ENCODE data around the gene PMEPA1. TPM values are rescaled to one million over a fixed set of nuclear protein-coding genes. Genes with fewer than 3 reads are reported as not detected.

The PMEPA1 gene
- total and polyA plus RNA-seq, 2 experiments from 2014 or later: 7.3 to 15.4 TPM

GRCh38 chr20:57756921-57757320 lies 47.1 kb upstream of the PMEPA1 start (continued):
- TF ChIP-seq ETS1 (IDR thresholded peaks at IDR 0.05) (no peak), EZH2 (IDR thresholded peaks at IDR 0.05; ENCODE audit: low read depth, unreplicated experiment) (no peak), ZNF331 (CRISPR knock-in tag; IDR thresholded peaks at IDR 0.05; ENCODE audit: low read depth) (no peak), STAT1 (IDR thresholded peaks at IDR 0.05; ENCODE audit: unreplicated experiment) (no peak), EZH2phosphoT487 (IDR thresholded peaks at IDR 0.05; ENCODE audit: unreplicated experiment) (no peak), CREB1 (CRISPR knock-in tag; IDR thresholded peaks at IDR 0.05; ENCODE audit: low read depth) (no peak), NANOG (IDR thresholded peaks at IDR 0.05; ENCODE audit: borderline replicate concordance) (no peak), POLR2AphosphoS5 (IDR thresholded peaks at IDR 0.05; ENCODE audit: low read depth) (no peak), JUNB (IDR thresholded peaks at IDR 0.05; ENCODE audit: unreplicated experiment) (no peak), REST (IDR thresholded peaks at IDR 0.05; ENCODE audit: unreplicated experiment) (no peak), CTCF (conservative IDR thresholded peaks at IDR 0.05; ENCODE audit: low read depth in 2 of 2) (no peak), ZNF114 (CRISPR knock-in tag; IDR thresholded peaks at IDR 0.05) (no peak)

- Histone ChIP-seq H3K36me3 (ENCODE audit: insufficient read depth) (no peaks in the 10 kb centered on the region), H4K20me1 (replicated peaks; ENCODE audit: insufficient read depth) (no peaks in the 10 kb centered on the region), H3K79me2 (replicated peaks; ENCODE audit: insufficient read depth) (no peaks in the 10 kb centered on the region), H3K4me2 (no peak overlapping the region), H3K9me2 (ENCODE audit: insufficient read depth) (no peaks in the 10 kb centered on the region), H3F3A (replicated peaks; ENCODE audit: low read depth) (no peaks in the 10 kb centered on the region), H3K4me1 (ENCODE audit: insufficient read depth) (peaks cover 3% of the 10 kb centered on the region; the same call in 1 of the 2 replicates), H3K27me3 (ENCODE audit: insufficient read depth) (no peaks in the 10 kb centered on the region), H3K4me3 (no peak overlapping the region), H2AFZ (no peak overlapping the region), H3K27ac (ENCODE audit: low read depth) (no peak overlapping the region)
- no peak for ATAC-seq
- Mint-ChIP-seq H3K4me3 (no peak overlapping the region), H3K9me3 (peaks cover 6% of the 10 kb centered on the region; the same call in 2 of the 3 replicates), H3K27ac (no peak overlapping the region), H3K4me1 (peaks cover 10% of the 10 kb centered on the region), H3K36me3 (ENCODE audit: low read depth) (no peaks in the 10 kb centered on the region), H3K27me3 (ENCODE audit: insufficient read depth, low read depth, poor library complexity) (peaks cover 6% of the 10 kb centered on the region)
- DNase-seq (ENCODE audit: low spot score): no peak
- TF ChIP-seq EZH2phosphoT487 (IDR thresholded peaks at IDR 0.05; ENCODE audit: unreplicated experiment) (no peak), JUNB (IDR thresholded peaks at IDR 0.05; ENCODE audit: unreplicated experiment) (no peak), CTCF (conservative IDR thresholded peaks at IDR 0.05; ENCODE audit: low read depth in 2 of 2) (no peak), ETS1 (IDR thresholded peaks at IDR 0.05) (no peak), EZH2 (IDR thresholded peaks at IDR 0.05; ENCODE audit: low read depth, unreplicated experiment) (no peak), ZNF331 (CRISPR knock-in tag; IDR thresholded peaks at IDR 0.05; ENCODE audit: low read depth) (no peak), REST (IDR thresholded peaks at IDR 0.05; ENCODE audit: unreplicated experiment) (no peak), NANOG (IDR thresholded peaks at IDR 0.05; ENCODE audit: borderline replicate concordance) (no peak), ZNF114 (CRISPR knock-in tag; IDR thresholded peaks at IDR 0.05) (no peak), CREB1 (CRISPR knock-in tag; IDR thresholded peaks at IDR 0.05; ENCODE audit: low read depth) (no peak), POLR2AphosphoS5 (IDR thresholded peaks at IDR 0.05; ENCODE audit: low read depth) (no peak), STAT1 (IDR thresholded peaks at IDR 0.05; ENCODE audit: unreplicated experiment) (no peak)
Measured at GRCh38 chr20:57756213-57756612, 46.4 kb upstream of the PMEPA1 start.

All from GM23338 (cell line).